NCI-H446 treated with DMSO at 0.1 percent for 48 hours (cell line): ENCODE data around the gene KLK11.

Experiments used
- DNase-seq: peaks from one replicate; lab custom pipeline; 2025; lab: John Stamatoyannopoulos, UW

The KLK11 gene, protein sequence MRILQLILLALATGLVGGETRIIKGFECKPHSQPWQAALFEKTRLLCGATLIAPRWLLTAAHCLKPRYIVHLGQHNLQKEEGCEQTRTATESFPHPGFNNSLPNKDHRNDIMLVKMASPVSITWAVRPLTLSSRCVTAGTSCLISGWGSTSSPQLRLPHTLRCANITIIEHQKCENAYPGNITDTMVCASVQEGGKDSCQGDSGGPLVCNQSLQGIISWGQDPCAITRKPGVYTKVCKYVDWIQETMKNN

DNA sequence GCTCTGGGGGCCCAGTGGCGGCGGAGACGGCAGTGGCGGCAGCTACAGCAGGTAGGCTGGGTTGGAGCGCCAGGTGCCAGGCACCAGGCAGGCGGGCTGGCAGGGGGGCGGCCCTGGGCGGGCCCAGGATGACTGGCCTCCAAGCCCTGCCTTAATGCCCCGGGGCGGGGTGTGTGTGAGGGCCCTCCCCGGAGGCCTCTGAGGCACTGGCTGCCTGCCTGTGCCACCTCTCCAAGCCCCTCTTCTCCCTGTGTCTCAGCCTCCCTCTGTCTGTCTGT is at the start of gene KLK11:
Gene KLK11 (minus strand): TSS at position 63 of the 278 bp plus-strand sequence. CDS start 985 bp downstream, outside the sequence.
- DNase-seq: no peak

DNA sequence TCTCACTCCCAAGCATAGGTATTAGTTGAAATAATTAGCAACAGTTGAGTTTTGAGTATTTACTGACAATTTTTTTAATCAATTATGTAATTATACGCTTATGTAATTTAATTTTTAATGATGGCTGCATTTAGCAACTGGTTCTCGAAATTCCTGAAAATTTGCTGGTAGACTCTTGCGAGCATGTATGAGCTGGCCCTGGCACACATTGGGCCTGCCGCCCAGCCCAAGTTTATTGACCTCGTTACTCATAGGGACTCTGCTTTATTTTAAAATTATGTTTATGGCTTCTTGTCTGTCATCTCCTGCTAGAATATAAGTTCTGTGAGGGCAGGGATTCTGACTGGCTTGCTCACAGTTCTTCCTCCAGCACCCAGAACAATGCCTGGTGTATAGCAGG is 49.6 kb upstream of the KLK11 start:
- DNase-seq: no peak

DNA sequence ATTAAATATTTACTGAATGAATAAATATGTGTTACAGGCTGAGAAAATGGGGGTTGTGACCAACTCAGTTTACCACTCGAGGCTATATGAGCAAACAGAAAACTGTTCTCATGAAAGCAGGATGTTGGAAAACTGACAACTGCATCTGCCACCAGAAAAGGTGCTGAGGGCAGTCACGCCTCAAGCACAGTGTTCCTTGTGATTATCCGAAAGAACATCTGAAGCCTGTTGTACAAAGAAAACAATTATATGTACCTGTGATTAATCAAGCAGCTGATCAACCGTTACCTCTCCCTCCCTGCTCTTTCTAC is 44.6 kb upstream of the KLK11 start:
- no peak for DNase-seq

DNA sequence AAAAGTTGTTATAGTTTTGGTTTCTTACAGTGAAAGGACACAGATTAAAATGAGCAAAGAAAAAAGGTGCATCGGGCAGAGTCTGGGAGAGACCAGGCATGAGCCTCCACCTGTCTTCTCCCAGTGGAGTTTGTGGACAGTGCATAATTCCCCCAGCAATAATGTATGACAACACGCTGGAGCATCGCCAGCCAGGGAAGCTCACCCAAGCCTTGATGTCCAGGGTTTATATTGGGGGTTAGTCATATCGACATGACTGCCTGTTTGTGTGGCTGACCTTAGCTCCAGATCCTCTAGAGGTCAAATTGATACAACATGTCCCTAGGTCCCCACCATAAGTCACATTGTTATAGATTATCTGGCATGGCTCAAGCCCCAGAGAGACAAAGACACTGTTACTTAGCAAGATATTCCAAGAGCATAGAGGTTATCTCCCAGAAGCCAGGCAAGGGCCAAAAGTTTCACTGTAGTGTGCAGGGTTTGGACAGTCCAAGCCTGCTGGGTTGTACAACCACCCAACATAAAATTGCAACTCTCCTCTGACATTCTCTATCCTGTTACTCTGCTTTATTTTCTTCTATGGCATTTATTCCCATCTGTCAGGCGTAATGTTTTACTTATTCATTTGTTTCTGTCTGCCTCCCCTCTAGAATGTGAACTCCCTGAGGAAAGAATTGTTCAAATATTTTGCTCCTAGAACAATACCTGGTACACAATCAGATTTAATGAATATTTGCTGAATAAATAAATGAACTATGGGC is 44.1 kb upstream of the KLK11 start:
- DNase-seq: no peak

DNA sequence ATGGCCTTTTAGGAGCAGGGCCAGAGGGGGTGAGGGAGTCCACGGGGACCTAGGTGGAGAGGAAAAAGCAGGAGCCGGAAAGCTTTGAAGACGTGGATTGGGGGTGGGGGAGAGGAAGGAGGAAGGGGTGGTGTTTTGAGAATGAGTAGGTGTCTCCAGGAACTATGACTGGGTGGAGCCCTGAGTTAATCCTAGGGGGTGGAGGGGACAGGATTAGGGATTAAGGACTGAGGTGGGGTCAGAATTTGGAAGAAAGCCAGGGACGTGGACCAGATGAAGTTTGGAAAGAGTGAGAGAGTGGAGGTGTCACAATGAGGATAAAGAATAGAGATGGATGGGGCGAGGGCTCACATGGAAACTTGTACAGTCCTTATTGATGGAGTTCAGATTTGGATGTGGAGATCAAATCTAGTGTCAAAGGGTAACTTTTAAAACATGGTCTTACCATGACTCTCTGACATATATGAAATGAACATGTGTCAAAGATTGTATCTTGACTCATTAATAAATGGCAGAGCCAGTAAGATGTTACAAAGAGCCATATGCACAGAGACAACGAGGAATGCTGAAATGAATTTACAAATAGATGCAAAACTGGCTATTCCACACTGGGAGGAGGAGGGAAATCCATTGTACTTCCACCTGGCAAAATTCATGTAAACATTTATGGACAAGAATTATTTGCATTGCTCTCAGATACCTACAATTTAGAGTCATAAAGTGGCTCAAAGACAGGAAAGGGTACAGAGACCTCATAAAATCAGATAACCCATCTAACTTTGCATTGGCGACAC is 40.2 kb upstream of the KLK11 start:
- no peak for DNase-seq

DNA sequence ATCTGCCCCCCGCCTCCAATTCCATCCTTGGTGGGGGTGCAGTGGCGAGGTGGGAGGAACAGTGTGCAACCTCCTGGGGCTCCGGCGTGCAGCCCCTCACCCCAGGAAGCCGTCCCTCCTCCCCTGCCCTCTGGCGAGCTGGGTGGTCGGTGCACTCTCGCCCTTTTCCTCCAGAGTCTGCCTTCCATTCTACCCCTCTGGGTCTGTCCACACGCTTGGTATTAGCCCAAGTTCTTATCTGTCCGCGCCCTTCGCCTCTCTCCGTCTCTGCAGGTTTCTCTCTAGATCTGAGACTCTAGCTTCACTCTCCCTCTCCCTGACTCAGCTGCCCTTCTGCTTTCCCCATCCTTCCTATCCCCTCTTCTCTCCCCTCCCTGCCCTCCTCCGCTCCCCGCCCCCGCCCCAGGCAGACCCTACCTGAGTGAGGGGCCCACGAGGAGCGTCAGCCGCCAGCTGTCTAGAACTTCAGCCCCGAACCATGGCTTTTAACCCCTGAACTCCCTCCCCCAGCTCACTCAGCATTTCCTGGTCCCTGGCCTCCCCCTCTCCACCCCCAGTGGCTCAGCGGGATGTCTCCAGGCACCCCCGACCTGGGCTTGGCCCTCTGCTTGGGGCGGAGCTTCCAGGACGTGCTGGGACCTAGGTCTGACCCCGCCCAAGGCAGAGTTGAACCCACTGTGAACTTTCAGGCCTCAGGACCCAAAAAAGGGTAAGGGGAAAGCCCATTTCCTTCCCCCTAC is 39.0 kb upstream of the KLK11 start:
- no peak for DNase-seq

DNA sequence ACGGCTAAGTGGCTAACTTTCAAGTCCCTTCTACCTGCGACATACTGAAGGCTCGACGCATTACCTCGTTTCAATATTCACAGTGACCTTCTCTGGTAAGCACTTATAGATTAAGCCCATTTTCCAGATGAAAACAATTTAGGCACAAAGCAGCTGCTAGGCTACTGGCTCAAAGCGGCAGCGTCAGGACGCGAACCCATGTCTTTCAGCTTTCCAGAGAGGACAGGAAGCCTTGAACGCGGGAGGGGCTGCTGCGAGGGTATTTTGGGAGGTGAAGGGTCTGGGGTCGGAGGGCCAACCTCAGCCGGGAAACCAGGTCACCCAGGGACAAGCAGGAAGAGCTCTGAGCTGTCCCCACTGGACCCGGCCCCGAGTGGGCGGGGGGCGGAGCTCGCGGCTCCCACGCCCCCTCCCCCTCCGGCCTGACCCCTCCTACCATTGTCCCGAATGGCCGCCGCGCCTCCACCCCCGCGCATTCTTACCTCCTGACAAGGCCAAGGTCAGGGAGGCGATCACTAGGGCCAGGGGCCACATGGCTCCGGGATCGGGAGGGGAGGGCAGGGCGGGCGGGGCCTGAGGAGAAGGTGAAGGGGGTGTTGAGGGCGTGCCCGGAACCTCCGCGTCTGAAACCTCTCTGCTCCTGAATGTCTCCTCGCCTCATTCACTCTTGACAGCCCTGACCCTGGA is 38.3 kb upstream of the KLK11 start, which contains the start of gene KLK13:
Gene KLK13 (minus strand): TSS at position 559 of the 687 bp plus-strand sequence. CDS start 25 bp downstream, at position 534.
- DNase-seq: no peak

DNA sequence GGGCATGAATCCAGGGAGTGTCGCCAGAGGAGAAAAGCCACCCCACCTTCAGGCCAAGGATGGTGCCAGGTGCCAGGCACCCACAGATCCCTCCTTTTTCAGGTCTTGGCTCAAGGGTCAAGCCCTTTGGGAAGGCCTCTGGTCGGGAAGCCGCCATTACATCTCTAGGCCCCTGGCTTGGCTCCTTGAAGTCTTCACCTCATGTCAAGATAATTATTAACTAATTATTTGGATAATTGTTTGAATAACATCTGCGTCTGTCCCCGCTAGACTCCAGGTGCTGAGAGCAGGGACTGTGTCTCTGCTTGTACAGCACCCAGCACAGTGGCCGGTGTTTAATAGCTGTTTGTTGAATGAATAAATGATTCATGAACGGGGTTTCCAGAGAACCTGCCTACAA is 37.2 kb upstream of the KLK11 start:
- DNase-seq: no peak

DNA sequence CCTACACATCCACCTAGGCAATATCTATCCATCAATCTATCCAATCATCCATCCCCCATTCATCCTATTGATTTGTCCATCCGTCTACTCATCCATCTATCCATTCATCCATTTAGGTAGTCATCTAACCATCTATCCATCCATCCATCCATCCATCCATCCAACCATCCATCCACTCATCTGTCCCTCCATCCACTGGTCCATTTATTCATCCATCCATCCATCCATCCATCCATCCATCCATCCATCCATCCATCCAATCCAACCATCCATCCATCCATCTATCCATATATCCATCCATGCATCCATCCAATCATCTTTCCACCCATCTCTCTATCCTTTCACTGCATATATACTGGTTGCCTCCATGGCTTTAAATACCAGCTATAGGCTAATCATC is 34.6 kb upstream of the KLK11 start:
- DNase-seq: no peak

DNA sequence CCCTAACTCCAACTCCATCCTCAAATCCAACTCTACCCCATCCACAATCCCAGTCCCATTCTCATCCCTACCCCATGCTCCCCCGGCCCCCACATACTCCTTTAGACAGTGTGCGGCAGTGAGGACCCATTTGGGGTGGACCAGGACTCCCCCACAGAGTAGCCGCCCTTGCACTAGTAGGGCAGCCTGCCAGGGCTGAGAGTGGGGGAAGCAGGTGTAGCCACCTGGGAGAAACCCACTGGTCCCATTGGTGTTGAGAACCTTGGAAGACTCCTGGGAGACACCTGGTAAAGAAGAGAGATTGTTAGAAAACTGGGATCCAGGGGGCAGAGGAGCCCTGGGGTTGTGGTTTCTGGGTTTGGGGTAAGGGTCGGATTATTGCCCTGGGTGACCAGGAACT is 33.9 kb upstream of the KLK11 start:
- DNase-seq: no peak

DNA sequence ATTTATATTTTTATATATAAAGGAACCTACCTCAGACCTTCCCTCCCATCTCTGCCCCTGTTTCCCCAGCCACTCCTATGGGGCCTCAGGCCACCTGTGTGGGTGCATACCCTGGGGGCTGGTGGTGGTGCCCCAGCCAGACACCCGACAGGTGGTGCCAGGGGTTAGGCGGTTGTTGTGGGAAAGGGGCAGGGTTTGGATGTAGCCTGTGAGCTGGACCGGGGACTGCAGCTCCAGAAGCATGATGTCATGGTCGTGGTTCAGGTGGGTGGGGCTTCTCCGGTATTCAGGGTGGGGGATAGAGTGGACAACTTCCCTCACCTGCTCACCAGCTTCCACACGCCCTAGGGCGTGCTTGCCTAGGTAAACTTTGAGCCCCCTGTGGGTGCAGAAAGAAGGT is 33.3 kb upstream of the KLK11 start:
- no peak for DNase-seq

DNA sequence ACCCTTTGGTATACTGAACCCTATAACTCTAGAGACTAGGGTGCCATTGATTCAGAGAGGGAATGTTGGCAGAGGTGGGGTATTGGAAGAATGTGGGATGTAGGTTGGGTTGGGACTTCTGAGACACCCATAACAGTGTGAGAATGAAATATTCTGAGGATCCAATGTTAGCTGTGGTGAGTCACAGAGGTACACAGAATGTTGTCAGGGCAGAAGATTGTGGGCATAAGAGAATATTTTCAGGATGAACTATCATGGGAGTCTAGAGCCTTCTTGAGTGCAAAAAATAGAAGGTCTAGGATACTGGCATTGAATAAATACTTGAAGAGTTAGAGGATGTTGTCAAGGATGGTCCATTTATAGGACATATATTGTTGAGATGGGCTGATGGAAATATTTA is 29.4 kb upstream of the KLK11 start:
- no peak for DNase-seq

DNA sequence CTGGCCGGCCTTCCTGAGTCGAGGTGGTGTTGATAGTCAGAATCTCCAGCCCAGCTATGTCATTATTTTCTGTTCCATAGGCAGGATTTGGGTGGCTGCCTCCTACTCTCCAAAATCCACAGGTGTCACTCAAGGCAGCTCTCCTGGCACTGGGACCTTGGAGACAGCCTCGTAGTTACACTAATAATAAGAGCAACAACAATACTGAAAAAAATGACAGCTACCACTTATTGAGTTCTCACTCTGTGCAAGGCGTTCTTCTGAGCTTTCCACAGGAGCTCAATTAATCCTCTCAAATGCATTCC is 20.6 kb upstream of the KLK11 start:
- DNase-seq: no peak

DNA sequence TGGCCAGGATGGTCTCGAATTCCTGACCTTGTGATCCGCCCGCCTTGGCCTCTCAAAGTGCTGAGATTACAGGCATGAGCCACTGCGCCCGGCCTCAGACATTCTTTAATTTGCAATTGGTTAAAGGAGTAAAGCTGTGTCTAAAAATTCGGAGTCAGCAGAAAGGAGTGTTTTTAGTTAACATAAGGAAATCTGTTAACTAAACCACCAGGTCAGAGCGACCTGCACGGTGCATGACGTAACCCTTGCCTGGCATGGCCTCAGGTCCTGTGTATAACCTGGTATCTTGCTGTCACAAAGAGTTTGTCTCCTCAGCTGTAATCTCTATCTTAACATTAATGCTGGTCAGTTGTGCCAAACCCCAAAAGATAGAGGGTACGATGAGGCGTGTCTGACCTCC is 17.9 kb upstream of the KLK11 start:
- DNase-seq: no peak

DNA sequence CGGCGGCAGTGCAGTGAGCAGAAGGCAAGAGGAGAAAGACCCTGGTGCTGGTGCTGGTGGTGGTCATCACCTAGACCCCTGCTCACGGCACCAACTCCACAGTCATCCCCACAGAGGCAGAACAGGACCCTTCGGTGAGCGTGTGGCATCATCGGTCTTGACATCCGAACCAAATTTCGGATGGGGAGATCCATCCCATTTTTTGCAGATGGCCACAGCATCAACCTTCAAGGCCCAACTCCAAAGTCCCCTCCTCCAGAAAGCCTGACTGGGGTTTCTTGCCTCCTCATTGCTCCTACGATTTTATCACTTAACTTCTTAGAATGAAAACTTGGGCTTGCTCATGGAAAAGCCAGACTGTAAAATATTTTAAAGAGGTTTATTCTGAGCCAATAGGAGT is 17.1 kb upstream of the KLK11 start:
- no peak for DNase-seq

DNA sequence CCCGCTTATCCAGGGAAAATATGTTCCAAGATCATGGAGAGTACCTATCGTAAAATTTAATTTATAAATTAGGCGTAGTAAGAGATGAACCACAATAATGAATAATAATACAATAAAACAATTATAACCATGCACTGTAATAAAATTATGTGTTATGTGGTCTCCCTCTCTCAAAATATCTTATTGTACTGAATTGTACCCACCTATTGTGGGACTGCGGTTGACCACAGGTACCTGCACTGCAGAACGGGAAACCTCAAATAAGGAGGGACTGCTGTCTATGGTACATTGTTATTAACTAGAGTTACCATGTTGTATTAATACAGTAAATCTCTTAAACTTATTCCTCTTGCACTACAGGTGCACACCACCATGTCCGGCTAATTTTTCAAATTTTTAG is 13.7 kb upstream of the KLK11 start:
- no peak for DNase-seq

DNA sequence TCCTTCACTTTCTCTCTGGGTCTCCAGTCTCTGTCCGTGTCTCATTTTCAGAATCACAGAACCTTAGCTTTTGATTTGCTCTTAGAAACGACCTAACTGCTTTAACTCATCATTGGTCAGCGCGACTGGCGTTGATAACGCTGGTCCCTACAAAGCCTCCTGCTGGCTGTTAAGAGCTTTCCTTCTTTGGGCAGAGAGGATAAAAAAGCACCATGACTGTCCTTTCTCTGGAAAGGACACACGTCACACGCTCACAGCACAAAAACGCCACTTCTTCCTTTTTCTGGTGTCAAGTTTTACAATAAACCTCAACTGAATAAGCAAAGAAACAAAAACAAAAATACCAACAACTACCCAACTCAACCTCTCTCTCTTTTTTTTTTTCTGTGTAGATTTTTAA is 10.1 kb upstream of the KLK11 start:
- DNase-seq: no peak

DNA sequence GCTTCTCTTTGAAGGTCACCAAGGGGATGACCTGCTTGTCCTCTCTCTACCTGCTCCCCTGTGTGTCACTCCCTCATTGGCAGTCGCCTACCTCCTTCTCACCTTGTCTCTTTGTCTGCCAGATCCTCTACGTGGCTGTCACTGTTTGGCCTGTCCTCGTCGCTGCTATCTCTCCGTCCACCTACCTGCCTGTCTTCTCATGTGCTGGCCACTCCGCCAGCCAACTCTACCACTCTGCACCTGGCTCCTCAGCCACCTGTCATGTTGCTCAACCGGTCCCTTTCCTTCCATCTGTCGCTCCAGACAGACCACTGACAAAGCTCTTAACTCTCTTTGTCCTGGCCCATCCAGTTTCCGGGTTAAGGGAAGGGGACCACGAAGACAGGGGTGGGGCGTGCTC is 8.3 kb upstream of the KLK11 start, which contains the start of gene KLK12:
Gene KLK12 (minus strand): TSS at position 299 of the 400 bp plus-strand sequence. CDS start 381 bp downstream, outside the sequence.
- no peak for DNase-seq

DNA sequence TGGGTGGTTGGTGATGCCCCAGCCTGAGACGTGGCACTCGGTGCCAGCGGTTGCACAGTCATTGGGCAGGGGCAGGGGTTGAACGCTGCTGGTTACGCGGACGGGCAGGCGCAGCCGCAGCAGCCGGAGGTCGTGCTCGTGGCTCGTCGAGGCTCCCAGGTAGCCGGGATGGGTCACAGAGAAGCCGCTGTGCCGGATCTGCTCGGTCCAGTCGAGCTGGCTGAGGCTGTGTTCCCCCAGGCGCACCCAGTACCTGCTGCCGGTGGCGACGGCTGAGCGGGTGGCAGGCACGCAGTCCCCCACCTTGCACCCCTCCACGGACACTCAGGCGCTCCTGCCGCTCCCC is 5.4 kb upstream of the KLK11 start:
- no peak for DNase-seq

DNA sequence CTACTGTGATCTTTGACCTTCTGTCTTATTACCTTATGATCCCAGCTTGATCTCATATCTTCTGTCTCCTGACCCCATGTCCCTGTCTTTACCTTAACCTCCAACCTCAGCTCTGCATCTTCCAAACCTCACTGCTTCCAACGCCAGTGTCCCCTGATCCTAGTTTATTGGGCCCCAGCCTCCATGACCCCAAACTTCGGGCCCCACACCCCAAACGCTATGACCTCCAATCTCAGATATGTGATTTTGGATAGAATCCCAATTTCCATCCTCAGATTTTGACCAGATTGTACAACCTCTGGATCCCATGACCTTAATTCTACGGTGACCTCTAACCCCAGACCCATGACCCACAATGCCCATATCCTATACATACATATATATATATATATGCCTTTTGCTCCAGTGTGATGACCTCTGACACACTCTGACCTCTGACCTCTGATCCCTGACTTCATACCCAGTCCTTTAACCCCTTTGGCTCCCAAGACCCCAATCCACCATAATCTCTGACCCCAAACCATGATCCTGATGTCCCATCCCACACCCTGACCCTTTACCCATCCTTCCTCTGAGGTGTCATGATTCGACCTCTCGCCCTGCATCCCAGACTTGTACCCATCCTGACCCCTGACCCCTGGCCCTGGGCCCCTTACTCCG is 4.9 kb upstream of the KLK11 start:
- no peak for DNase-seq

DNA sequence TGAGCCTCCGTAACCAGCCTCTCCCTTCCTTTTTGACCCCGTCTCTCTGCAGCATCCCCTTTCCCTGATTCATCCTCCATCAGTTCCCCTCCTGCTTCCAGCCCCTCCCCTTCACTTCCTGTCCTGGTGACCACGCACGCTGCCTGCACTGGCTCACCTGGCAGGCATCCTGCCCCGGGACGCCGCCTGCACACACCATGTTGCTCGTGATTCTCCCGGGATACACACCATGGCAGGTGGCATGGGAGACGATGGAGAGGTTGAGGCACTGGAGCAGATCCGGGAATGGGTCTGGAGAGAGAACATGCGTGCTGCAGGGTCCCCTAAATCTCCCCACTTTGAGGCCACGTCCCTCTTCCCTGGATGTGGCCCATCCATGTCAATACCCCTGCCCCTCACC is 4.2 kb upstream of the KLK11 start:
- no peak for DNase-seq

DNA sequence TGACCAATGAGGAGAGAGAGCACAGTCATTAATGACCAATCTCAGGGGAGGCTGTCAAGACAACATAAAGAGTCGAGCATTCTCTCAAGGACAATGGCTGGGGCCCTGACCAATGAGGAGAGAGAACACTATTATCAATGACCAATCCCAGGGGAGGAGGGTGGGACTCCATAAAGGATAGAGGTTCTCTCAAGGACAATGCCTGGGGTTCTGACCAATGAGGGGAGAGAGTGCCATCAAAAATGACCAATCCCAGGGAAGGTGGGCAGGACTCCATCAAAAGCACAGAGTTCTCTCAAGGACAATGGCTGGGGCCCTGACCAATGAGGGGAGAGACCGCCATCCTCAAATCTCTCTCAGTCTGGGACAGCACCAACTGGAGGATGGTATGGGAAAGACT is 3.3 kb upstream of the KLK11 start:
- no peak for DNase-seq
